Stimulated activated CD4-positive, alpha-beta T cell treated with anti-CD3 and anti-CD28 coated beads, Interleukin-15, amount 100 ng/mL, for 1 hour (primary cell): Measurements from ENCODE around the gene RASSF6.
"Not testable (repeated sequence)": the region's sequence is repeated elsewhere in the genome, so short reads cannot be mapped to it uniquely, and the experiment has no call there.

Experiments used
- DNase-seq, 2 donors: peaks; one replicate each; pipeline ENCODE4 v3.0.0-alpha.2; 2020; ENCODE audit warnings: low read depth in 1 of 2, low spot score in 1 of 2

Gene RASSF6

GRCh38 chr4:73577371-73577770, 42.9 kb downstream of the RASSF6 start:
- no peak for DNase-seq

- DNase-seq: no peak
Measured at GRCh38 chr4:73576381-73576780, 43.9 kb downstream of the RASSF6 start.

- DNase-seq: no peak
Measured at GRCh38 chr4:73575660-73576059, 44.6 kb downstream of the RASSF6 start.

GRCh38 chr4:73573794-73574528, 46.3 kb downstream of the RASSF6 start:
- no peak for DNase-seq

- not testable (repeated sequence) for DNase-seq
Measured at GRCh38 chr4:73550865-73551264, 69.4 kb downstream of the RASSF6 start.

- DNase-seq: no peak
Measured at GRCh38 chr4:73544620-73545019, 75.6 kb downstream of the RASSF6 start.

GRCh38 chr4:73541251-73541650, 79.0 kb downstream of the RASSF6 start:
- DNase-seq: no peak

- no peak for DNase-seq
Measured at GRCh38 chr4:73540826-73541225, 79.4 kb downstream of the RASSF6 start.

- DNase-seq: no peak
Measured at GRCh38 chr4:73539386-73539785, 80.8 kb downstream of the RASSF6 start.

GRCh38 chr4:73538162-73538561, 82.1 kb downstream of the RASSF6 start:
- DNase-seq: no peak

GRCh38 chr4:73533515-73534422, 86.5 kb downstream of the RASSF6 start:
- DNase-seq: no peak

- DNase-seq: no peak
Measured at GRCh38 chr4:73528171-73528570, 92.1 kb downstream of the RASSF6 start.

GRCh38 chr4:73527196-73527595, 93.0 kb downstream of the RASSF6 start:
- no peak for DNase-seq

- DNase-seq: no peak
Measured at GRCh38 chr4:73525611-73526010, 94.6 kb downstream of the RASSF6 start.

- DNase-seq: no peak
Measured at GRCh38 chr4:73523126-73523525, 97.1 kb downstream of the RASSF6 start.
